Left lung (tissue), 10 donors: ENCODE results near the gene CHMP6. TPM values are rescaled to one million over a fixed set of nuclear protein-coding genes. Genes with fewer than 3 reads are reported as not detected.
A peak's percentile ranks its signal among the peaks of the same experiment; 100 is the strongest.

Source experiments
- ATAC-seq: fragments of 200-7000 bp; cut with Tn5 transposase; one replicate; pipeline ENCODE4 v1.9.1; 2020; ENCODE audit warnings: moderate library complexity
- DNase-seq, 4 donors: peaks; one replicate each; pipeline ENCODE4 v3.0.0-alpha.2; 2013 to 2020
- H3K27ac ChIP-seq, 2 donors: fragments of 200-600 bp; sonication (generic) in 1 of 2; one replicate each; pipeline versions ENCODE4 v1.5.0 to v1.8.0; 2020 to 2021
- H3K27me3 ChIP-seq, 2 donors: fragments of 200-600 bp; sonication (generic) in 1 of 2; one replicate each; pipeline versions ENCODE4 v1.5.0 to v1.8.0; 2020 to 2021
- H3K36me3 ChIP-seq, 2 donors: fragments of 200-600 bp; sonication (generic) in 1 of 2; one replicate each; pipeline versions ENCODE4 v1.5.0 to v1.8.0; 2020 to 2021
- H3K4me1 ChIP-seq, 2 donors: fragments of 200-600 bp; one replicate each; pipeline ENCODE4 v1.8.0; 2021
- H3K4me3 ChIP-seq, 2 donors: fragments of 200-600 bp; sonication (generic) in 1 of 2; one replicate each; pipeline versions ENCODE4 v1.5.0 to v1.8.0; 2020 to 2021; ENCODE audit warnings: mild to moderate bottlenecking in 1 of 2
- H3K9me3 ChIP-seq, 2 donors: fragments of 200-600 bp; sonication (generic) in 1 of 2; one replicate each; pipeline versions ENCODE4 v1.5.0 to v1.8.0; 2020 to 2021
- intact Hi-C, 2 donors: fragments of 100-400 bp; cut with DNase I; formaldehyde crosslinking; loops; one replicate each; pipeline versions ENCODE4 v1.11.2 to v1.14.2; 2022
- polyA plus RNA-seq, 6 donors: library from polyadenylated mRNA; unstranded; fragments of 120-200 nt; gene quantifications; one replicate each; pipeline ENCODE4 v1.2.1, GENCODE V29; 2013; ENCODE audit not compliant: insufficient read length in 6 of 6
- total RNA-seq, 2 donors: library from RNA; stranded (reverse); fragmentation: NEBNext Ultra II Directional; extraction: Animal tissue kit (Norgen Biotek cat#: 25700); gene quantifications; one replicate each; pipeline ENCODE4 v1.2.1, GENCODE V29; 2021
- TF ChIP-seq, protein P1 (sequence below), 2 donors: fragments of 200-600 bp; sonication (generic) in 1 of 2; IDR thresholded peaks; one replicate each; pipeline versions ENCODE4 v1.5.0 to v1.8.0; 2021; ENCODE audit warnings: antibody characterized with exemption in 2 of 2
- donor health status: DM: no; HTN: yes; CAD: no.
- donor health status: DM: no; HTN: no; CAD: no.

The CHMP6 gene
- total and polyA plus RNA-seq, 8 donors, result 24.1 to 32.7 (median 28.6) TPM

DNA sequence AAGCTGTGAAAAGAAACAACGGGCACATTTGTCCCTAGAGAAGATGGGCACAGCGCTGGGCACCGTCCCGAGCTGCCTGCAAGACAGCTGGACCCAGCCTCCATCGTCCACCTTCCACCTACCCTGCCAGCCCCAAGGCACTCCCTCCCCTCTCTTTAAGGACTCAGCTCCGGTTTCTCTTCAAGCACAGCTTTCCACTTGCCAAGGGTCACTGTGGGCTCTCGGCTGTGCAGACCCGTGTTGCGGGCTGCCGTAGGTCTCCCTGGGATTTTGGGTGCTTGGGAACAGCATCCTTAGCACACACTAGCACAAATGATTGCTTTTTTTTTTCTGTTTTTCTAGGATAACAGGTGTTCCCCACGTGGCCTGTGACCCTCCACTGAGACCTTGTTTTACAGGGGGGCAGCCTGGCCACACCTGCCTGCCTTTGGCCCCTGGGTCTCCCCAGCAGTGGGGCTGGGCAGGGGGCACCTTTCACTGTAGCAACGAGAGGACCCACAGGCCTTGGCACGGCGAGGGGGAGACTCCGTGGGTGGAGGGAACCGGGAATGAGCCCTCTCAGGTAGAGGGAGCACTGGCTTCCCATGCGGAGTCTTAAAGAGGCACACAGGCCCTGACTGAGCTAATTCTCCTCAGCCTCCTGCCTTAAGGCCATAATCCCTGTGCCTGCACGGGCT is 1.4 kb downstream of the CHMP6 start:
- peak; percentile 29 for ATAC-seq
- Histone ChIP-seq H3K36me3 (peaks cover 3 to 33% of the 10 kb centered on the region in 2 donors), H3K4me3 (peak overlapping the region; percentile 70 to 86), H3K27ac (no peak overlapping the region), H3K9me3 (no peaks in the 10 kb centered on the region), H3K27me3 (no peaks in the 10 kb centered on the region), H3K4me1 (peaks cover 15 to 34% of the 10 kb centered on the region in 2 donors)
- DNase-seq, result peak in 1 of 4 donors; percentile 68
- intact Hi-C loops, result no loop called here
- TF ChIP-seq, protein P1, sequence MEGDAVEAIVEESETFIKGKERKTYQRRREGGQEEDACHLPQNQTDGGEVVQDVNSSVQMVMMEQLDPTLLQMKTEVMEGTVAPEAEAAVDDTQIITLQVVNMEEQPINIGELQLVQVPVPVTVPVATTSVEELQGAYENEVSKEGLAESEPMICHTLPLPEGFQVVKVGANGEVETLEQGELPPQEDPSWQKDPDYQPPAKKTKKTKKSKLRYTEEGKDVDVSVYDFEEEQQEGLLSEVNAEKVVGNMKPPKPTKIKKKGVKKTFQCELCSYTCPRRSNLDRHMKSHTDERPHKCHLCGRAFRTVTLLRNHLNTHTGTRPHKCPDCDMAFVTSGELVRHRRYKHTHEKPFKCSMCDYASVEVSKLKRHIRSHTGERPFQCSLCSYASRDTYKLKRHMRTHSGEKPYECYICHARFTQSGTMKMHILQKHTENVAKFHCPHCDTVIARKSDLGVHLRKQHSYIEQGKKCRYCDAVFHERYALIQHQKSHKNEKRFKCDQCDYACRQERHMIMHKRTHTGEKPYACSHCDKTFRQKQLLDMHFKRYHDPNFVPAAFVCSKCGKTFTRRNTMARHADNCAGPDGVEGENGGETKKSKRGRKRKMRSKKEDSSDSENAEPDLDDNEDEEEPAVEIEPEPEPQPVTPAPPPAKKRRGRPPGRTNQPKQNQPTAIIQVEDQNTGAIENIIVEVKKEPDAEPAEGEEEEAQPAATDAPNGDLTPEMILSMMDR (IDR thresholded peaks at IDR 0.05), result no peak

DNA sequence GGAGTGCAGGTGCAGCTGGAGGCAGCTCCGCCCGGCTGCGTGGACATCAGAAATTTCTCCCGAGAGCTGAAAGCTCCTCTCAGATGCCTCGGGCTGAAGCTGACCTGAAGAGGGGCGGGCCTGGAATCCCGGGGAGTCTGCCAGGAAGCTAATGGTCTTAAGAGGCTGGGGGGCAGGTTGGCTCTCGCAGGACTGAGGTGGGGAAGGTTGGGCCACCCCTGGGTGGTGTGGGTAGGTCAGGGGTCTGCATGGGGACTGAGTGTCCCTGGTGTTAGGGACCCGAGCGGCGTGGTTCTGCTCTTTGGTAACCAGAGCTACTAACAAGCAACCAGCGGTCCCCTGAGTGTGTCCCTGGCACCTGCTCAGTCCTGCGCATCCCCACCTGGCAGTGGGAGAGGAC is 3.5 kb downstream of the CHMP6 start:
- Histone ChIP-seq H3K4me3 (no peak overlapping the region), H3K4me1 (peaks cover 9 to 27% of the 10 kb centered on the region in 2 donors), H3K36me3 (peaks cover 3 to 54% of the 10 kb centered on the region in 2 donors), H3K27ac (no peak overlapping the region), H3K9me3 (no peaks in the 10 kb centered on the region), H3K27me3 (no peaks in the 10 kb centered on the region)
- no peak for ATAC-seq
- intact Hi-C loops, result no loop called here
- TF ChIP-seq, protein P1 (IDR thresholded peaks at IDR 0.05), result no peak
- DNase-seq, result peak in 1 of 4 donors; percentile 68

DNA sequence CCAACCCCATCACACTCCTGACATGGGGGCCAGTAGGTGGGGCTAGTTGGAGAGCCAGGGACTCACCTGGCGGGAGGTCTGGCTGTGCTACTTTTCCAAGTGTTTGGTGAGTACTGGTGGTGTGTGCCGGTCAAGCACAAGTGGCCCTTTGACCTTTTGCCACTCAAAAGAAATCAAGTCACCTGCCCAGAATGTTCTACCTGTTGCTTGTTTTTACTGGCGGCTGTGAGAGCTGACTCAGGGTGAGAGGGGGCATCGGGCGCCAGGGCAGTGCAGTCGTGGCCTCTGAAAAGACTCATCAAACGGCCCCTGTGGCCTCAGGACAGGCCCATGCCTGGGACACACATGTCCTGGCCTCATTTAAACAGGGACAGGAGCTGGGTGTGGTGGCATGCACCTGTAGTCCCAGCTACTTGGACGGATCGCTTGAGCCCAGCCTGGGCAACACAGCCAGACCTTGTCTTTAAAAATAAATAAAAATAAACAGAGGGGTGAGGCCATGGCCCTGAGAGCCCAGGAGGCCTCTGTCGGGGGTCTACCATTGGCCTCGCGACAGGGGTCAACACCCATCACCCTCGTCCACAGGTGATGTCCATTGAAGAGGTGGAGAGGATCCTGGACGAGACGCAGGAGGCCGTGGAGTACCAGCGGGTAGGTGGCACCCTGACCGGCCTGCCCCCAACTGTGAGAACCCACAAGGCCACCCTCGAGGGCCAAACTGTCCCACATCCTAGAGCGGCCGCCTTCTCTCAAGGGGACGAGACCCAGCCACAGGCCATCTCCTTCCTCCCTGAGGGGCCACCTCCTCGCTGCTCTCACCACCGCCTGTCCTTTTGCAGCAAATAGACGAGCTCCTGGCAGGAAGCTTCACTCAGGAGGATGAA is 5.0 kb downstream of the CHMP6 start:
- Histone ChIP-seq H3K4me3 (no peak overlapping the region), H3K9me3 (no peaks in the 10 kb centered on the region), H3K4me1 (peaks cover 9 to 25% of the 10 kb centered on the region in 2 donors), H3K27ac (no peak overlapping the region), H3K36me3 (peaks cover 3 to 59% of the 10 kb centered on the region in 2 donors), H3K27me3 (peaks cover 0 to 2% of the 10 kb centered on the region in 2 donors)
- intact Hi-C loops, result no loop called here
- DNase-seq (peak in 1 of 4 donors; percentile 59), ATAC-seq (peak; percentile 28)
- TF ChIP-seq, protein P1 (IDR thresholded peaks at IDR 0.05), result no peak

DNA sequence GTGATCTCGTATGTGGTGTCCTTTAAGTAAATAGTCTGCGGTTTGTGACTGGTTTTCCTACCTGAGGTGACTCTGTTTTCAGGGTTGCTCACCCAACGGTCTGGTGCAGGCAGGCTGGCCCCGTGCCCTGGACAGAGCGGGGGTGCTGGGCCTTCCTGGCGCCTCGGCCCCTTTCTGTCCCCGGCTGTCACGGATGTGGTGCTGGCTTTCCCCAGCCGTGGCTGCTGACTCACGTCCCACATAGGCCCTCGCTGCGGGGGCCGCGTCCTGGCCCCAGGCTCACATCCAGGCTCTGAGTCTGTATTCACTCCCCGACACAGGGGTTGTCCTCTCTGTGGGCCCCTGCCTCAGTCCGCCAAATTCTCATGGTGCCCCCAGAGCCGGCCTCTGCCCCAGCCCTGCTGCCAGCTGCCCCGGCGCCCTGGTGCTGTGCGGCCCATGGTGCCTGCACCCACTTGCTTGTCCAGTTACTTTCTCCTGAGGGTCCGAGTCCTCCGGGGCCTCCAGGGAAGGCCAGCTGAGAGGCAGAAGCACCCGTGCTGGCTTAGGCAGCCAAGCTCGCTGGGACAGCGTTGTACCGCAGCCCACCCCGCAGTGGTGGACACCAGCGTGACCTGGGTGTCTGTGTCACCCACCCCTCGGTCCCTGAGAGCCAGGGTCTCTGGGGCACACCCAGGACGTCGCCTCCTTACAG is 5.9 kb downstream of the CHMP6 start:
- H3K9me3 ChIP-seq, result no peaks in the 10 kb centered on the region
- ATAC-seq (no peak), DNase-seq (peak in 1 of 4 donors; percentile 72)
- TF ChIP-seq, protein P1 (IDR thresholded peaks at IDR 0.05), result no peak
- no peak overlapping the region for H3K27ac ChIP-seq
- intact Hi-C loops, result no loop called here
- peaks cover 12 to 32% of the 10 kb centered on the region in 2 donors for H3K4me1 ChIP-seq
- H3K27me3 ChIP-seq, result peaks cover under 1 to 11% of the 10 kb centered on the region in 2 donors
- H3K36me3 ChIP-seq, result peaks cover 3 to 59% of the 10 kb centered on the region in 2 donors
- H3K4me3 ChIP-seq, result no peak overlapping the region
